ENCODE results near the gene SPP1.

SPP1 gene

DNA sequence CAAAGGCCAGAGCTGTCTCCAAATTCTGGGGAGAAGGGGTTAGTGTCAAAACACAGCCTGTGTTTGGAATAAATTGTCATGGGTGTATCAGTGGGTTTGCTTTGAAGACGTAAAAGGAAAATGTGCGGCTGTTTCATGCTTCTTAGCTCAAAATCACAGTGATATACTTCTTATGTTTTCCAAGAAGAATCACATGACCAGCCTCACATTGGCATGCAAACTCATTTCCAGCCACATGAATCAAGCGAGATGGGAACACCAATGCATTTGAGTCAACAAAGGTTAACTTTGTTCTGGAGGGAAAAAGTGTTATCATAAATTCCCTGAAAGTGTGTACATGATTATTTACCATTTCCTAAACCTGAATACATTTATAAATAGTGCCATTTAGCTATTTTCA, 19.0 kb upstream of the SPP1 start:
- no peak for DNase-seq

DNA sequence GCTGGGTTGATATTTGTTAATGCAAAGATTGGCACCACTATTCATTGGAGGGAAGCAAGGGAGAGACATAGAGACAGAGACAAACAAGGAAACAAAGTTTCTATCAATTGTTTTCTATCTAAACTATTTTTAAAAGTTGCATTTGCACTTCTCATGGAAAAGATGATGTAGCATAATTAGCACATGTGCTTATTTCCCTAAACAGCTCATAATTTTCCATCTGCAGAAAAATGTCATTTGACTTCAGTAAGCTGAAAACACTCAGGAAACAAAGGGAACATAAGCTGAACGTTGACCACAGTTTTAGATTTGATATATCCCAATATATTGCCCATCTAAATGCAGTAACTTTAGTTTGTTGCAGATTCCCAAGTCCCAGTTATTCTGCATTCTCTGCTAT, 18.5 kb upstream of the SPP1 start:
- no peak for DNase-seq

DNA sequence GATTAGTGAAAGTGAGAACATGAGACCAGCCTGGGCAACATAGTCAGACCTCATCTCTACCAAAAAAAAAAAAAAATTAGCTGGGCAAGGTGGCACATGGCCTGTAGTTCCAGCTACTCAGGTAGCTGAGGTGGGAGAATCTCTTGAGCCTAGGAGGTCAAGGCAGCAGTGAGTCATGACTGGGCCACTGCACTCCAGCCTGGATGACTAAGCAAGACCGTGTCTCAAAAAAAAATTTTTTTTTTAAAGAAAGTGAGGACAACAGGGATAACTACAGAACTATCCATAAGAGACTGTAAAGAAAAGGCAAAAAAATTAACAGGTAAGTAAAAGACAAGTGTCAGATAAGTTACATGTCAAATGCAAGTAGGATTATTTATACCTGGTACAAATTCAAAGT, 13.5 kb upstream of the SPP1 start:
- DNase-seq: peak; percentile 59

DNA sequence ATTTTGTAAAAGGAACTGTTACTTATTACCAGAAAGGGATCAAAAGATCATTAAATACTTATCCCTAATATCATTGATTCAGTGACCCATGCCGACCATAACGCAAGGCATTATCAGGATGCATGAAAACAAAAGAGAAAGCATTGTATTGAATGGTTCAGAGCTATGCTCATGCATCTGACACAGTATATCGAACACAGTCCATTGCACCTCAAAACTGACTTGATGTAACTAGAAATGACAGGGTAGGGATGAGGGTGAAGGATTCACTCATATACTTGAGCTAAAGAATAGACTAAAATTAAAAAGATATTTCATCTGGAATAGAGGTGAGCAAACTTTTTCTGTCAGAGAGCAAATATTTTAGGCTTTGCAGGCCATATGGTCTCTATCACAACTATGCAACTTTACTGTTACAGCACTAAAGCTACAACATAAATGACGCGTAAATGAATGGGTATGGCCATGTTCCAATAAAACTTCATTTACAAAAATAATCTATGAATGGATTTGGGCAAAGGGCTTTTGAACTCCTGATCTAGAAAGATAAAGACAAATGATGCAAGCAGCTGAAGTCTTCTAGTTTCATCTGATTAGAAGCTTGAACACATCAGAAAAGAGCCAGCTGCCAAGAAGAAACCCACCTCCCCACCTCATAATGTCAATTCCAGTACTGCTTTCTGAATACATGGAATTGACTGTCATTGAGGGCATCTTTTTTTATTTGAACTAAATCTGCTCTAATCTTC, 12.9 kb upstream of the SPP1 start:
- no peak for DNase-seq

DNA sequence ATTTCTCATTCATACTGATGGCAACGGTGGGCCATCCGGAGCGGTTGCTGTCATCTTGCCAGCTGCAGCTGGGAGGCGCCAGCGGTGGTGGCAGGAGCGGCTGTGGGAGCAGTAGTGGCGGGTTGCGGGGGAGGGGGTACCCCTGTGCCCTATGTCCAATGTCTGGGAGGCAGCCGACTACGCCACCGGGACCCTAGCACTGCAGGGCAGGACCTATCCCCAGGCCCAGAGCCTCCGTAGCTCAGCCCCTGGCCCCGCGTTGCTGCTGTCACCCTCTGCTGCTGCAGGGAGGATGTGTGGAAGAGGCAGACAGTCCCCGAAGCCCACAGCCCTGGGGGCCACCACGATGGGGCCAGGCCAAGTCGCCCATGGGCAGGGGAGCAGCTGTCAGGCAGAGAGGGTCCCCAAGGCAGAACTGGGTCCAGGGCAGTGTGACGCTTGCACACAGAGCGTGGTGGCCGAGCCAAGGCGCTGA, 10.0 kb upstream of the SPP1 start:
- DNase-seq: no peak

DNA sequence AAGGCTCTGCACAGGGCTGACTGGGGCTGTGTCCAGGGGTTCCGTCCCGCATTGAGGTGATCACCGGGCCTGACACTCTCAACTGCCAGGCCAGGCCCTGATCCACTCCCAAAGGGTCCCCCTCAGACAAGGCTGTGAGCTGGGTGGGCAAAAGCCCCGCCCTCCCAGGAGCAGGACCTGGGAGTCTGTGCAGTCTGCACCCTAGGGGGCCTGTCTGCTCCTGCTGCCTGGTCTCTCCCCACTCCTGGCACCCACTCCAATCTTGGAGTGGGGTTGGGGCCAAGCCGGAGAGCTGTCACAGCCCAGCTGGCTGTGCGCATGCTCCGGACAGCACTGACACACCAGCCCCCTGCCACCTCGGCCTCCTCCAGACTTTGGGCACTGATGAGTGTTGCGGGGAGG, 9.4 kb upstream of the SPP1 start:
- no peak for DNase-seq

- no peak for DNase-seq
Measured at GRCh38 chr4:87967193-87967592, 8.3 kb upstream of the SPP1 start.

DNA sequence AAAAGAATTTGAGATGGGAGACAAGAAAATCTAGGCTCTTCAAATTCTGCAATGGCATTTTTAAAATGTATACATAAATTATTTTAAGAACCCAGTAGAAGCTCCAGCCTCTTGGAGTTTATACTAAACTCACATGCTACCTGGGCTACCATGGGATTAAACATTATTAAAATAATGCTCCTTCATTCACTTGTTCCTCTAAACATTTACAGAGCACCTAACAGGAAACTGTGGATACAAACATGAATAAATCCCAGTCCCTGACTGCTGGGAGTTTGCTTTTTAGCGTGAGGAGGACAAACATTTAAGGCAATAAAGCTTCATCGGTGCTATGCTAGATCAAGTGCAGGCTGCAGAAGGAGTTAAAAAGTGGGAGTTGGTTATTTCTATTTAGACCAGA, 5.4 kb upstream of the SPP1 start:
- DNase-seq: no peak

- no peak for DNase-seq
Measured at GRCh38 chr4:87971866-87972265, 3.6 kb upstream of the SPP1 start.

- DNase-seq: peak; percentile 94
Measured at GRCh38 chr4:87973283-87974169, 2.0 kb upstream of the SPP1 start.

DNA sequence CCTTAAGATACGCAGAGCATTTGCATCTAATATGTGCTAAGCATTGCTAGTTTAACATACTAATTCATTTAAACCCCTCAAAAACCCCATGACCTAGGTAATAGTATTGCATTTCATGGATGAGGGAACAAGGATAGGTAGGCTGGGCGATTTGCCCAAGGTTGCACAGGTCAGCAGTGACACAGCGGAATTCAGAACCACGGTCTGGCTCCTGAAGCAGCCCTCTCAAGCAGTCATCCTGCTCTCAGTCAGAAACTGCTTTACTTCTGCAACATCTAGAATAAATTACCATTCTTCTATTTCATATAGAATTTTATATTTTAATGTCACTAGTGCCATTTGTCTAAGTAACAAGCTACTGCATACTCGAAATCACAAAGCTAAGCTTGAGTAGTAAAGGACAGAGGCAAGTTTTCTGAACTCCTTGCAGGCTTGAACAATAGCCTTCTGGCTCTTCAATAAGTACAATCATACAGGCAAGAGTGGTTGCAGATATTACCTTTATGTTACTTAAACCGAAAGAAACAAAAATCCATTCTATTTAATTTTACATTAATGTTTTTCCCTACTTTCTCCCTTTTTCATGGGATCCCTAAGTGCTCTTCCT, 555 bp upstream of the SPP1 start:
- DNase-seq: no peak

GRCh38 chr4:87977521-87978278, 2.2 kb downstream of the SPP1 start:
- DNase-seq: no peak

DNA sequence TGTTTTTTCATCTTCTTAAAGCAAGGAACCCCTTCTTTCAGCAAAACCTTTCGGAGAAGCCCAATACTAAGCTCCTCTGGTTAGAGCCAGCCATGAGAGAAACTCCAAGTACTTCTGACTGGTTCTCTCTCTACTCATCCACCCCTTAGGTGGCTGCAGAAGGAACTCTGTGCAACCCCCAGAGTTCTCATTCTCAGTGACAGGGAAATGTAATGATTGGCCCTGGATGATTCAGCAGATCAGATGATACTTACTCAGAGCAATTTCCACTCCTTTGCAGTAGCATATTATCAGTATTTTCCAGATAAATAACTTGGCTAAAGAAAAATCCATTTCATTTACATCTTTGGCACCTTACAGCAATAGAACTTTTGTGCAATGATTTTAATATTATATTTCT, 3.2 kb downstream of the SPP1 start:
- DNase-seq: peak; percentile 36

- DNase-seq: no peak
Measured at GRCh38 chr4:87979810-87980209, 4.3 kb downstream of the SPP1 start.

DNA sequence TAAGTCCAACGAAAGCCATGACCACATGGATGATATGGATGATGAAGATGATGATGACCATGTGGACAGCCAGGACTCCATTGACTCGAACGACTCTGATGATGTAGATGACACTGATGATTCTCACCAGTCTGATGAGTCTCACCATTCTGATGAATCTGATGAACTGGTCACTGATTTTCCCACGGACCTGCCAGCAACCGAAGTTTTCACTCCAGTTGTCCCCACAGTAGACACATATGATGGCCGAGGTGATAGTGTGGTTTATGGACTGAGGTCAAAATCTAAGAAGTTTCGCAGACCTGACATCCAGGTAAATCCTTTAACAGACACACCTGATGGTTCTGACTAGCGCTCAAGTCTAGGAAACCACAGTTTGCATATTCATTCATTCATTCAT, 6.0 kb downstream of the SPP1 start:
- no peak for DNase-seq

- DNase-seq: no peak
Measured at GRCh38 chr4:87982036-87982435, 6.5 kb downstream of the SPP1 start.

- peak; percentile 59 for DNase-seq
Measured at GRCh38 chr4:87982446-87983010, 7.0 kb downstream of the SPP1 start.

DNA sequence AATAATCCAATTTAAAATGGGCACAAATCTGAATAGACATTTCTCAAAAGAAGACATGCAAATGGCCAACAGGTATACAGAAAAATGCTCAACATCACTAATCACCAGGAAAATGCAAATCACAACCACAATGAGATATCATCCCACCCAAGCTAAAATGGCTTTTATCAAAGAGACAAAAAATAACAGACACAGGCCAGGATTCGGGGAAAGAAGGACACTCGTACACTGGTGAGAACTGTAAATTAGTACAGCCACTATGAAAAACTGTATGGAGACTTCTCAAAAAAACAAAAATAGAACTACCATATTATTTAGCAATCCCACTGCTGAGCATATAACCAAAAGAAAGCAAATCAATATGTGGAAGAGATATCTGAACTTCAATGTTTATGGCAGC, 8.5 kb downstream of the SPP1 start:
- DNase-seq: no peak

- peak; percentile 68 for DNase-seq
Measured at GRCh38 chr4:87985097-87985886, 9.8 kb downstream of the SPP1 start.

DNA sequence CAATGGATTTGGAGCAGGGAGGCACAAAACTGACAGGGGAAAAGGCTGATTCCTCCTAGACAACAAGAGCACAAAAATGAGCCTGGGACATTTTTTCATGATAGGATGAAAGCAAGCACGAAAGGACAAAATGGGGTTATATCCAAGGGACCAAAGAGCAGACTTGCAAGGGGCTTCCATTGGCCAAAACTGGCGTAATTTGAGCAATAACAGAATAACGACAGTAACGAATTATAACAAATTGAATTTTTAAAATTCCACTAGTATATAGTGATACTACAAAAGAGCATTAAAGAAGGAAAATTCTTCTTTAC, 10.3 kb downstream of the SPP1 start:
- no peak for DNase-seq

GRCh38 chr4:87986508-87986907, 11.0 kb downstream of the SPP1 start:
- no peak for DNase-seq

DNA sequence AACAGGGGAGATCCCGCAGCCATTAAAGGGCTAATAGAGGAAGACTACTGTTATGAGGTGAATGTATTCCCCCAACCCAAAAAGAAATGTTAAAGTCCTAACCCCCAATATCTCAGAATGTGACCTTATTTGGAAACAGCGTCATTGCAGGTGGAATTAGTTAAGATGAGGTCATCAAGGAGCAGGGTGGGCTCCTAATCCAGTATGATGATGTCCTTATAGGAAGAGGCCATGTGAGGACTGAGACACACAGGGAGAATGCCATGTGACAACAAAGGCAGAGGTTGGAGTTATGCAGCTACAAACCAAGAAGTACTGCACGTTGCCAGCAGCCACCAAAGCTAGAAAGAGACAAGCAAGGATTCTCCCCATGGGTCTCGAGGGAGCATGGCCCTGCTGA, 14.3 kb downstream of the SPP1 start:
- DNase-seq: no peak
